COLO668 (cell line): Measurements from ENCODE around the gene CTXN1.

Experiments used
- DNase-seq: peaks from one replicate; lab custom pipeline; 2025; ENCODE audit not compliant: unreplicated experiment; lab: John Stamatoyannopoulos, UW

The CTXN1 gene

DNA sequence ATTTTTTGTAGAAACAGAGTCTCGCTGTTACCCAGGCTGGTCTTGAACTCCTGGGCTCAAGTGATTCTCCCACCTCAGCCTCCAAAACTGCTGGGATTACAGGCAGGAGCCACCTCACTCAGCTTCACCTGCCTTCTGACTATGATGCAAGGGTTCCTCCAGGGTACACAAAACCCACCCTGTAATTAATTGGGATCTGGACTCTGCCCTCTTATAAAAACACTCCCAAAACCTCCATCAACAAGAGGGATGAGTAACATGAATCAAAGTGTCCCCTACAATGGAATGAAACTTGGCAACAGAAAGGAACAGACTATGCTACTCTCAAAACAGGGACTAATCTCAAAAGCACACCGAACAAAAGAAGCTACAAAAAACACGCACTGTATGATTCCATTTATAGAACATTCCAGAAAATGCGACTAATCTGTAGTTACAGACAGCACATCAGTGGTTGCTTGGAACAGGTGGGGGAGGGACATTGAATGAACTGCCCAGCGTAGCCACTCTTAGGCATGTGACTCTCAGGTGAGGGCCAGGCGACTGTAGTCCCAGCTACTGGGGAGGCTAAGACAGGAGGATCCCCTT is 48.6 kb downstream of the CTXN1 start:
- no peak for DNase-seq

DNA sequence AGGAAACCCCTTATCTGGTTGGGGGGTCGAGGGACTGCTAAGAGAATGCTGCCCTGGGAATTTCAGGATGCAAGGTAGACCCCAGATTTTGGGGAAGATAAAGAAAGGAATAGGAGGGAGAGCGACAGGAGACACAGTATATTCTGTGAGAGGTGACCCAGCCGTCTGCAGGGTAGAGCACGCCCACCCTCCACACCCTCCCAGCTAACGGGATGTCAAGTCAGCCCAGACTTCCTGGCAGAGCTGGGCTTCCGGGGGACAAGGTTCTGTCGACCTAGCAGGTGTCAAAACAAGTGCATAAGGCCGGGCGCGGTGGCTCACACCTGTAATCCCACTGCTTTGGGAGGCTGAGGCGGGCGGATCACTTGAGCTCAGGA is 51.0 kb downstream of the CTXN1 start:
- DNase-seq: no peak
